HG03039 (cell line): ENCODE results near the gene THBS4.

Source experiments
- ATAC-seq: cut with Tn5 transposase; IDR thresholded peaks from one replicate; pipeline ENCODE4 v1.9.1; 2021; ENCODE audit warnings: mild to moderate bottlenecking, moderate library complexity; ENCODE audit not compliant: unreplicated experiment

The THBS4 gene

DNA sequence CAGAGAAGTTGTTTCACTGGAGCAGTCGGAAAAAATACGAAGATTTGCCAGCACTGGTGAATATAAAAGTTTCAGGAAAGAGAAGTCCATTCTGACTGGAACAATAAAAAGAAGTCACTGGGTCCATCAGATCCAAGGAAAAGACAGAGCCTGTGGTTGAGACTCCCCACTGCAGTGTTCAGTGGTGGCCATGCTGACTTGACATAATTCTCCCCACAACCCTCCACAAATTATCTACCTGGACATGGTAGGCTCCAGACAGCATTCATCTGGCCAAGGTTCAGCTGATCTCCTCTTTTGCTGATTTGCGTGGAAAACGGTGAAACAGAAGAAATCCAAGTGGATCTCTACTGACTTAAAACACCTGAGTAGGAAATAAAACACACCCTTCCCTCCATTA is 8.0 kb downstream of the THBS4 start:
- ATAC-seq = no peak

DNA sequence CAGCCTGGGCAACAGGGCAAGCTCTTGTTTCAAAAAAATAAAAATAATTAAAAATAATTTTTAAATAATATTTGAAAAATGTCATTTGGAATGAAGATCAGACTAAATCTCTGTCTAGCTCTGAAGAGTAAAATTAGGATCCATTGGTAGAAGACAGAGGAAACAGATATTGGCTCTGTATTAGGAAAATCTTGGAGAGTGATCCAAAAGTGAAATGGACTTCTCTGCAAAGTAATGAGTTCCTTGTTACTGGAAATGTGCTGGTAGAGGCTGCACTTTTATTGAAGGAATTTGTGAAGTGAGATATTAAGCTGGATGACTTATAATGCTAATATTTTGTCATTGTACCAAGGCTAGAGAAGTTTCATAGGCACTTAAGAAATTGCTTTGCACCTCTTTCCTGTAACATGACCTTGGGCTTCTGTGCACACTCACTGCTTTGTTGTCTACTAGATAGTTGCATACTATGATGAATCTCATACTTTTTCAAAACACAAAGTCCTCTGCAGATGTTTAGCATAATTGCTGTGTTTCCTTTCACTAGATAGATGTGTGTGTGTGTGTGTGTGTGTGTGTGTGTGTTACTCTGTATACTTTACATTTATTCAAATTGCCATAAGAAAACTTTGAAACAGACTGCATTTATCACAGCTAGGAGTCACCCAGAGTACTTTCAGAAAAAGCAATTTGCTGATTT is 13.1 kb downstream of the THBS4 start:
- ATAC-seq = no peak

DNA sequence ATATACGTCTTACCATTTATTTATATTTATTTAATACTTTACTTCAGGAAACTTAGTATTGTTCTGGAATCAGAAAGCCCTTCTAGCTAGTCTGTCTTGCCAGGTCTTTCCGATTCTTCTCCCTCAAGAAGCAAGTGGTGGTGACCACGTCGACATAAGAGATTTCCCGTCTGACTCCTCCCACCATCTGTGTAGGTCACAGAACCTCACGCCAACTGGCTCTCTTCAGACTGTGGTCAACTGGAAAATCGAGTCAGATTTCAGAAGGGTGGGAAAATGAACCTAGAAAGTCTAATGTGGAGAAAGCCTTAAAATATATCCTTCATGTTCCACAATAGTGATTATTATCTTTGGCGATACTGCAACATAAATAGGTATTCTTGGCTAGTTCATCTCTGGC is 17.3 kb downstream of the THBS4 start:
- no peak for ATAC-seq

DNA sequence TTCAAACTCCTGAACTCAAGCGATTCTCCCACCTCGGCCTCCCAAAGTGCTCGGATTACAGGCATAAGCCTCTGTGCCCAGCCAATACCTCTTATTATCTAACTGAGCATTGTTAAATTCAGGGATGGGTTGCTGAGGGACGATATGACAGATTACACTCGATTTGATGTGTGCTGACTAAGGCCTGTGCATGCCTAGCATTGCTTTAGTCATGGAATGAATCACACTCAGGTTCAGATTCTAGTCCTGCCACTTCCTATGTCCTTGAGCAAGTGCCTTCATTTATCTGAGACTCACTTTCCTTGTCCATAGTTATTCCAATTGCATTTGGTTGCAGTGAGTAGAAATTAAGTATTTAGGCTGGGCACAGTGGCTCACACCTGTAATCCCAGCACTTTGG is 19.5 kb downstream of the THBS4 start:
- ATAC-seq = no peak

DNA sequence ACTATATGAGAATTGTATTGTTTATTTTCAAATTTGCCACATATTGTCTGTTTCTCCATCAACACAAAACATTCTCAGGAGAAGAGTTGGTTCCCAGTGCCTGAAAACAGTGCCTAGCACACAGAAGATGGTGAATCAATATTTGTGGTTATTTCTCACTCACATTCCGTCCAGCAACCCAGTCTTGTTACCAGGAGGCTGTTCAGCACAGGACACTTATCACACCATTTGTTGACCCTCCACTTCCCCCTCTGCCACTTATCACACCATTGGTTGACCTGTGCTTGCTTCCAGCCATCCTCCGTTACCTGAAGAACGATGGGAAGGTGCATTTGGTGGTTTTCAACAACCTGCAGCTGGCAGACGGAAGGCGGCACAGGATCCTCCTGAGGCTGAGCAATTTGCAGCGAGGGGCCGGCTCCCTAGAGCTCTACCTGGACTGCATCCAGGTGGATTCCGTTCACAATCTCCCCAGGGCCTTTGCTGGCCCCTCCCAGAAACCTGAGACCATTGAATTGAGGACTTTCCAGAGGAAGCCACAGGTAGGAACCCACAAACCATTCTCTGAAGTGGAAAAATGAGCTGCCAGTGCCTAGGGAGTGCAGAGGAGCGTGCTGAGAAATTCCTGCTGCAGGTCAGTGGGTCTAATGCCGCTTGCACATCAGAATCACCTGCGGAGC is 20.5 kb downstream of the THBS4 start:
- no peak for ATAC-seq

DNA sequence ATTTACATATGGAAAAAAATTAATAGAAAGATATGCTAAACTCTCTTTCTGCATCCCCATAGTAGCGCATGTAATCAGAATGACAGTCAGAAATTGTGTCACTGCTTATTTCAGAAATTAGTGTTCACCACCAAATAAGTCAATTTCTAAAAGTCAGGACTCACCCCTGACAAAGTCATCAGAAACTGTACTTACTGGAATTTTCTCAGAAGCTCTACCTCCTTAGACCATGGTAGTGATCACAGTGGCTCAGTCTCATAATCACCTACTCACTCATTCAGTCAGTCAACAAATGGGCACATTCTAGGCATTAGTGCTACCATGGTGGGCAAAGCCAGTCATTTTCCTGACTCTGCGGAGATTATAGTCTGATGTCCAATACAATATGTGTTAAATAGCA is 22.0 kb downstream of the THBS4 start:
- no peak for ATAC-seq

DNA sequence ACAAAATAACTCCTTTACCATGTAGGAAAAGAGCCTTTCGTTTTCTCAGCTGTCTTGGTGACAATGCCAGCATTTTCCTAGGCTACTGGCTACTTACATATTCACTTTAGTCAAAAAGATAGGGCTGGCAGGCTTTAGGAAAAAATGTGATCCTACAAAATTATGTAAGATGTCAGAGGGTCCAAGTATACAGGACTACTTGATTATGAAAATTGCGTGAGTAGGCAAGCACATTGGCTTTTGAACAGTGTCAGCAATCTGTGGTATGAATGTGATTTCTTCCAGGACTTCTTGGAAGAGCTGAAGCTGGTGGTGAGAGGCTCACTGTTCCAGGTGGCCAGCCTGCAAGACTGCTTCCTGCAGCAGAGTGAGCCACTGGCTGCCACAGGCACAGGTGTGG is 22.8 kb downstream of the THBS4 start:
- ATAC-seq = no peak

DNA sequence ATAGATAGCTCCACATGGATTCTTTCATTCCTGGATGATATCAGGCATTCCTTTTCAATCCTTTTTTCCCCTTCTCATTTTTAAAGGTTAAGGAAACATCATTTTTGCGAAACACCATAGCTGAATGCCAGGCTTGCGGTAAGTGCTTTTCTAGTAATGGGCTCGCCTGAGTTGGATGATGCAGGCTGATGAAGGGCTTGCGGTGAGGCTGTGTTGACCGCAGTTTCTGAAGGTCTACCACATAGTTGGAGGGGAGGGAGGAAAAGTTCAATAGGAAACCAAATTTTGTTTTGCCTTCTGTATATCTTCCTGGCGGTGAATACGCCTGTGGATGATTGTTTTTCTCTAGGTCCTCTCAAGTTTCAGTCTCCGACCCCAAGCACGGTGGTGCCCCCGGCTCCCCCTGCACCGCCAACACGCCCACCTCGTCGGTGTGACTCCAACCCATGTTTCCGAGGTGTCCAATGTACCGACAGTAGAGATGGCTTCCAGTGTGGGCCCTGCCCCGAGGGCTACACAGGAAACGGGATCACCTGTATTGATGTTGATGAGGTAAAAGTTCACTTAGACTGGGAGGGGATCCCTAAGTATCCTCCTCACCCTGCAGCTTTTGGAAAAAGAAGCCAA is 24.3 kb downstream of the THBS4 start:
- ATAC-seq = no peak

DNA sequence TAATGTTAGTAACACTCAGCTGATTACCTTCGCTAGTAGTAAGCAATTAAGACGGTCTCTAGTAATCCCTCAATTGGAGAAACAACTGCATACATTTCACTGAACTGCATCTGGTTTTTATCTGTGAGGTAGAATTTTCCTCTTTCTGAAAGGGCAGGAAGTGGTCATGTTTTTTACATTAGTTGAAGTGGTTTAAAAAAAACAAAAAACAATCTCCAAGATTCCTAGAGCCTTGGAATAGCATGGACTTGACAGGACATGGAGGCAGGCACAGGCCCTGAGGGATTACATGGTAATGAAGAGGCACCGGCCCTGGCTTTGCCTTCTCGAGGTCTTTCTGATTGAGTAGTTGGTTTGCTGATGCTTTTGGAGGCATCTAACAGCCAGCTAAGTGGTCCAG is 25.8 kb downstream of the THBS4 start:
- ATAC-seq = no peak

DNA sequence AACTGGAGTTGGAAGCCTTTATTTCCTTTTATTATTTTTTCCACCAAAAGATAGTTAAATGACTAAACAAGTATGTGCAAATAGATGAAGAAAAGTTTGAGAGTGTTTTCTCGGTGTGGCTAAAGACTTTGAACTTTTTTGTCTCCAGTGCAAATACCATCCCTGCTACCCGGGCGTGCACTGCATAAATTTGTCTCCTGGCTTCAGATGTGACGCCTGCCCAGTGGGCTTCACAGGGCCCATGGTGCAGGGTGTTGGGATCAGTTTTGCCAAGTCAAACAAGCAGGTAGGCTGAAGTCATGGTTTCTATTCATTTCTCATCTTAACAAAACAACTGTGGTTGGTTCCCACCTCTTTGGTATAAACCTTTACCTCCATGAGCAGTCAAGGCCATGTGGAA is 26.4 kb downstream of the THBS4 start:
- no peak for ATAC-seq

DNA sequence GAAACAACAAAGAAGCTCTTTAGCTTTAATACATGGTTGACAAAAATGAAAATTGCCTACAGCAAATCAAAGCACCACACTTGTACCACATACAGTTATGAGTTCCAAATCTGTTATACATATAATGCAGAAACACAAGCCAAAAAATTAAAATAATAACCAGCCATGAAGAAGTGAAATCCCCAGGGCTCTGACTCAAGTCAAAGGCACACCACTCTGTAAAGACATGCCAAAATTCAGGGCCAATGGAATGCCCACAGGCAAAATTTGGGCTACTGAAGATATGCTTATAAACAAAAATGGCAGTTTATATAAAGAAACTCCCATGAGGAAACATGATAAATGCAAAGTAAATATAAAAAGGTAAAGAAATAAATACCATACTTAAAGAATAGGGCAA is 29.0 kb downstream of the THBS4 start:
- no peak for ATAC-seq

DNA sequence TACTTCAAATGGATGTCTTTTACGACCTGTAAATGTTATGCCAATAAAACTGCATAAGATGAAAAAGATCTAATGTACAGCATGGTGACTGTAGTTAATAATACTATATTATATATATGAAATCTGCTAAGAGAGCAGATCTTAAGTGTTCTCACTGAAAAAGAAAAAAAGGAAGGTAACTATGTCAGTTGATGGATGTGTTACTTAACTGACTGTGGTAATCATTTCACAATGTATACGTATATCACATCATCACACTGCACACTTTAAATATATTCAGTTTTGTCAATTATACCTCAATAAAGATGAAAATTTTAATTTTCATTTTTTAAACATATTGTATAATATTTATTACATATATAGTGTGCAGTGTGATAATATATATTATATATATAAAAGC is 31.9 kb downstream of the THBS4 start:
- no peak for ATAC-seq

DNA sequence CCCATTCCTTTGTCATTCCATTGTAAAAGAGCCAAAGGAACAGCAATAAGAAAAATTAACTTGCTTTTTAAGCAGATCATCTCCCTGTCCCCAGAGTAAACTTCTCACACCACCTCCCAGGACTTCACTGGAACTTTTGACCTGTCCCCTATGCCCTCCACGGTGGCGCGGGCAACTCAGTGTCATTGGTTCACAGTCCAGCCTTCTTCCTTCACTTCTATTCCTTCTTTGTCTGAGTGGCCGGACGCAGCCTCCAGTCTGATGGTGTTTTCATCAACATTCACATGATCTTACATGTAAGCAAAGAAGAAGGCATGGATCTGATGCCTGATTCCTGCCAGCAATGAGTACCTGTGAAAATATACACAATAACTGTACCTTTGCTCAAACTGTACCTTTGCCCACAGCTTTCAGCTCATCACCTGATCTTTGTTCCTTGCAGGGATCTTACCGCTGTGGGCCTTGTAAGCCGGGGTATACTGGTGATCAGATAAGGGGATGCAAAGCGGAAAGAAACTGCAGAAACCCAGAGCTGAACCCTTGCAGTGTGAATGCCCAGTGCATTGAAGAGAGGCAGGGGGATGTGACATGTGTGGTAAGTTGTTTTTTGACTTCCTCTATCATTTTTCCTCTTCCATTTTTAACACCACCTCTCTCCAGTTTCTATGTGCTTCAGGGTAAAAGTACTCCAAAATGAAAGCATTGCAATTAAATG is 32.5 kb downstream of the THBS4 start:
- ATAC-seq = no peak

DNA sequence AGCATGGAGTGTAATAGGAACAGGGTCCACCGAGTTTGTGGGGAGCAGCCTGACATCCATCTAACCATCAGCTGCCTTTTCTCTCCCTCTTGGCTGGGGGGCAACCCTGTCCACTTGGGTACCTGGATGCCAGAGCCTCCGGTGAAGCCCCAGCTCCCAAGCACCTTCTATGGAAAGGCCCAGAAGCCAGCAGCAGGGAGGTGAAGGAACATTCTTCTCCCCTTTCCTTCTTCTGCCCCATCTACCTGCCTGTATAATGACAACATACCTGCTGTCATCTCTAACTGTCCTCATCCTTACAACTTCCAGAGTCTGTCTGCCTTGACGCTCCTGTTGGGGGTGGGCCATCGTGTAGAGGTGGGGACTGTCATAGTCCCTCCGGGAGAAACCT is 33.1 kb downstream of the THBS4 start:
- ATAC-seq = no peak

DNA sequence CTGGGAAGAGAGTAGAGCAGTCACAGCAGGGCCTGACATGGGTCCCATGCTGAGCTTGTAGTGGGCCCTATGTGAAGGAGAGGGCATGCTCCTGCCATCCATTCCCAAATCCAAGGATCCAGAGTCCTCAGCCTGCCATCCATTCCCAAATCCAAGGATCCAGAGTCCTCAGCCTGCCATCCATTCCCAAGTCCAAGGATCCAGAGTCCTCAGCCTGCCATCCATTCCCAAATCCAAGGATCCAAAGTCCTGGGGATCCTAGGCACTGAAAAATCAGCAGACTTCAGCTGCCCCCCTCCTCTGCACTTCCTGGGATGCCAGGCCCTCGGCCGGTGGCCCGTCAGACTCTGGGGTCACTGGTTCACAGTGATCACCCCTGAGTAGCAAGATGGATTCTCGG is 33.6 kb downstream of the THBS4 start:
- no peak for ATAC-seq

DNA sequence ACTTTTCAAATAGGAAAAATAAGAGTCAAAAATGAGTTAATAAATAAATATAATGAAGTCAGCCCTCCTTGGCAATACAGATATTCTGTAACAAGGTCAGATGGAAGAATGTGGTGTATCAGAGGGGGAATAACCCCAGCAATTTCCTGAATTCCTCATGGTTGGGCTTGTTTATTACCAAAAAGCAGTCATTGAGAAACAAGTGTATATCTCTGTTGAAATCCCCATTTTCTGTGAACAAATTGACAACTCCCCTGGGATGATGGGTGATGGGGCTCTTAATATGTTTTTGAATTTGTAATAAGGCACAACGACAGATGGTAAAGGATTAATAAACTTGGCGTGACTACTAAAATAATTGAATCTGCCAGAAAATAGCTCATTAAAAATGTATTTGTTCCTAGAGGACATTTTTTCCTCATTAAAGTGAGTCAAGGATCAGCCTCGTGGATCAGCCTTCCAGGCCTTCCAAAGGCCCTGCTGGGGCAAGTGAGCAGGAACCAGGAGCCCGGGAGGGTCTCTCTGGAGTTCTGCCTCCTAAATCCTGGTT is 34.2 kb downstream of the THBS4 start:
- ATAC-seq = no peak

DNA sequence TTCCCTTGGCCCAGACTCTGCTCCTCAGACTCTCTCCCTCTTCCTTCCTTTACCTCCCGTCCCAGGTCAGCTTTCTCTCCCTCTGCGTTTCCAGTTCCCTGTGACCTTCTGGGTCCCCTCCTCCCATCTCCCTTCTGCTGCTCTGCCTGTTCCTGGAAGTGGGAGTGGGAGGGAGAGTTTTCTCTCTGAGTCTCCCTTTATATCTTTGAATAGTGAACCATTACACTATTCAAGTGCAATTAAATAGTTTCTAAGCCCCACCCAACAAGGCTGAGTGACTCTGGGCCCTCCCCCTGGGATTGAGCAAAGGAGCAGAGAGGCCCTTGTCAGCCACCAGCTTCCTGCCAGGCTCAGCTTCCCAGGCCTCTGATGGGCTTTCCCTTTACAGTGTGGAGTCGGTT is 34.8 kb downstream of the THBS4 start:
- no peak for ATAC-seq

DNA sequence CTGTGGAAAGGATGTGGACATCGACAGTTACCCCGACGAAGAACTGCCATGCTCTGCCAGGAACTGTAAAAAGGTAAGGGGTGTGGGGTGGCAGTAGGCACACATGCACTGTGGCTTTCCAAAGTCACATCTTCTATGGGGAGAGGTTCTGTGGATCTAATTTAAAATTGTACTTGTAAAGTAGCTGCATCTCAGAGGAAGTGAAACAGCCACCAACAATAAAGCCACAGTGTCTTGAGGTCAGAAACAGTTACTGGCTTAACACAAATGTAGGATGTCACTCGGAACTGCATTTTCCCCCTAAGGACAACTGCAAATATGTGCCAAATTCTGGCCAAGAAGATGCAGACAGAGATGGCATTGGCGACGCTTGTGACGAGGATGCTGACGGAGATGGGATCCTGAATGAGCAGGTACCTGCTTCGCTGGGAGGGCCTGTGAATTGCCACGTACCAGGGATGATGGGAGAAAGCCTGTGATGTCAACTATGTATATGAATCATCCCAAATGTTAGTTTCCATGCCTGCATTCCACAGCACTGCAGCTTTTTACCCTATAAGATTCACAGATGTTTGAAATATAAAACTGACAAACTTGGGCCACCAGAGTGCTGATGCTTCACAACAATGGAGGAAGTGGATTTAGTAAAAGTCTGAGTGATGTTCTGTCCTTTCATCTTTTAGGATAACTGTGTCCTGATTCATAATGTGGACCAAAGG is 35.3 kb downstream of the THBS4 start:
- ATAC-seq = no peak

DNA sequence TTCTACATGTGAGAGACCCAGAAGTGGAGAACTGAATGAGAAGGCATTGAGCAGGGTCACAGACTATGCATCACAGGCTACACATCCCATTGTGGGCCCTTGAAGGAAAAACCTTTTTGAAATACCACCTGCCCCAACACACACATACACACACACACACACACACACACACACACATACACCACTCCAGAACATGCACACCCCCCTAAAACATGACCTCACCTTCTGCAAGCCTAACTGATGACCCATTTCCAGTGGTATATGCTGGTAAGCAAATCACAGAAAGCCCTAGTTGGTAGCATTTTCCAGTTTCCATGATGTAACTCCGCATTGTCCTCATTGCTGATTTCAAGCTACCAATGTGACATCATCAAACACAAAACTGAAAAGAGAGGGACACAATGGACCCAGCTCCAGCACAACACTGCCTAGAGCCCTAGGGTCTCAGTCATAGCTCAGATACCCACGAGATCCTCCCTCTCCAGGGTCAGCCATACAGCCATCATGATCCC is 36.4 kb downstream of the THBS4 start:
- ATAC-seq = no peak
